Activated CD8-positive, alpha-beta memory T cell treated with anti-CD3 and anti-CD28 coated beads, Interleukin-2, amount 50 U/mL, for 4 hours (primary cell): ENCODE data around the gene SFT2D2.

Source experiments
- DNase-seq: peaks from one replicate; pipeline ENCODE4 v3.0.0-alpha.2; 2020

Gene SFT2D2

DNA sequence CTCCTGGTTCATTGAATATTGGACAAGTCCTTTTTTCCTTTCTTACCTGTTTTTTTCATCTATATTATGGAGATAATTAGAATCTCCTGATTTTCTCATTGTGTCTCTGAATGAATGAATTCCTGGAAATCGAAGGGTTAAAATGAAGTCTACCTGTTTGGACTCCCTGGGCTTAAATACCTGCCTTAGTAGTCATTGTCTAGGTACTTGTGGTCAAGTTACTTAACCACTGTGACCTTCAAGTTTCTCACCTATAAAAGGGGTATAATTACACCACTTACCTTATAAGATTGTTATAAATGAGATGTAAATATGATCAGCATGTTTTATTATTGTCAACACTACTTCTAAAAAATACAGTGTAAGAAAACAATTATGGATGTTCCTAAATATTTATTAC is 45.8 kb downstream of the SFT2D2 start:
- no peak for DNase-seq

DNA sequence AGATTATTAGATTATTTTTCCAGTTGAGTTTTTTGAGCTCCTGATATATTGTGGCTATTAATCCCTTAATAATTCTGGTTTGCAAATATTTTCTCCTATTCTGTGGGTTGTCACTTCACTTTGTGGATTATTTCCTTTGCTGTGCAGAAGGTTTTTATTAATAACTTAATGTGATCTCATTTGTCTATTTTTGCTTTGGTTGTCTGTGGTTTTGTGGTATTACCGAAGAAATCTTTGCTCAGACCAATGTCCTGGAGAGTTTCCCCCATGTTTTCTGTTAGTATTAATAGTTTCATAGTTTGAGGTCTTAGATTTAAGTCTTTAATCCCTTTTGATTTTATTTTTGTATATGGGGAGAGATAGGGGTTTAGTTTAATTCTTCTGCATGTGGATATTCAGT is 47.8 kb downstream of the SFT2D2 start:
- no peak for DNase-seq

DNA sequence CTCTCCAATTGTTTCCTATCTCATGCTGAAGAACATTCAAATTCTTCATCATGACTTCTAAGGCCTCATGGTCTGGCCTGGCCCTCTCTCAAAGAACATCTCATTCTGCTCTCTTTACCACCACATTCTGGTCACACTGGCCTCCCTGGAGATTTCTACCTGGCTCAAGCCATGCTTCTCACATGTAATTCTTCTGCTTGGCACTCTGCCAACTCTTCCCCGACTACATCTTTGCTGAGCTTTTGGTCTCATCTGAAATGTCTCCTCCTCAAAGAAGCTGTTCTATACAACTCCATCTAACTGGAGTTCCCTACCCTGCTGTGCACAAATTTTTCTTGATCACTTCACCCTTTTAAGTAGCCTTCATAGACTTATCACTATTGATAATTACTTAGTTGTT is 53.4 kb downstream of the SFT2D2 start:
- DNase-seq = no peak

DNA sequence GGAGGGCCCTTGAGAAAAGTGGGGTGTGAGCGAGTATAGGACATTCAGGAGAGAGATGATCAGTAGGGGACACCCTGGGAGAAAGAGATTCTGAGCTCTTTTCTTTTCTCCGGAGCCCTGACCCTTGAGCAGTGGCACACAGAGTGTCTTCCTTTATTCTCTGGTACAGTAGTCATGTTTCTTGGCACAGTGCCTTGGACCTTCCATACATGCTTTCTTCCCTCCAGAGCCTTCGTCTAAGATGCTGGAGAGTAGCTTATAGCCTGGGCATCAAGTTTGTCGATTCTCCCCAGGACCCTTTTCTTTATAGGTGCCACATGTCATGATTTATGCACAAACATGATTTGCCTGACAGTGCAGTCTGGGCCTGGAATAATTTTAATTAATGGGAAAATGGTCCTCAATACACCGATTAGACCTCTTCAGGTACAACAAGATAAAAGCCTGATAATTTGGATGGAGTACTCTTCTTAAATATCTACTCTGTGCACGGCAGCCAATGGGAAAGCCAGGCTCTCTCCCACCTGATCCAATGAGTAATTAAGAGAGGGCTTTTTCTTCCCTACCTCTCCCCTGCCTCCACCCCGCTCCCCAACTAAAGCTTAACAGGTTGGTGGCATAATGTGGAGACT is 54.6 kb downstream of the SFT2D2 start, which contains the start of gene TBX19:
TBX19 (plus strand) TSS at position 582 of the 632 bp plus-strand sequence. CDS start 214 bp downstream, outside the sequence.
- no peak for DNase-seq

DNA sequence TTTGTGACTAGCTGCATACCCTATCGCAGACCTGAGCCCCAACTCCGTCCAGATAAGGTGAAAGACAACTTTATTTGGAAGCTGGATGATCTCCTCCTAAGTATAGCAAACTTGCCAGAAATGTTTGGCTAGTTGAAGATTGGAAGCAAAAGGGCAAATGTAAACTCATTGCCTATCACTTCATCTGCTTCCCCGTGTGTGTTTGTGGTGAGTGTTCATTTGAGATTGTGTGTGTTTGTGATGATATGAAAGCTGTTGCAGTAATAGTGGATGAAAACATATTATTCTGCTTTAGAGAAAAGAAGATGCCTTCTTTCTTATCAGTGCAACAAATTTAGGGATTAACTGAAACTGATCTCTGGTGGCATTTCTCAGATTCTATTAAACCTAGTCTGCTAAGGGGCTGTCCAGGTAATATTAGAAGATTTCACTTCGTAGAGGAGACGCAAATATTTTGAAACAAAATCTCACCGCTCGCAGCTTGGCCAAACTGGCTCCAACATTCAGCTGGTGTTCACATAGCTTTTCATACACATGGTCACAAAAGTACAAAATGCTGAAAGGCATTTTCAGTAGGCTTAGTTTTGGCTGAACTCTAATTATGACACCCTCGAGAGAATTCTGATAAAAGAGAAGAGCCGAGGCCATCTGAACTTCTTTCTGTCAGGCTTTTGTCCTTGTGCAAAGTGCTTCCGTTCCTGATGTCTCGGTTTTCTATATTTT is 56.0 kb downstream of the SFT2D2 start:
- DNase-seq = no peak

DNA sequence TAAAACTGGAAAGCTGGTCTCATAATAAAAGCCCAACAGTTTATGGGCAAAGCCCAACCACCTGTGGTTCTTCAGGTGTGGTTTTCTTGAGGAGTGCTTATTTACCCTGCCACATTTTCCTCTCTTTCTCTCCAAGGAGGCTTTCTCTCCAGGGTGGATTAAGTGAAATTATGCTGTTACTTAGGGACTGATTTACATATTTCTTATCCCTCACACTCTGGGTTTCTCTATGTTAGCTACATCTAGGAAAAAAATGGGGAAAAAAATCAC is 59.7 kb downstream of the SFT2D2 start:
- no peak for DNase-seq

DNA sequence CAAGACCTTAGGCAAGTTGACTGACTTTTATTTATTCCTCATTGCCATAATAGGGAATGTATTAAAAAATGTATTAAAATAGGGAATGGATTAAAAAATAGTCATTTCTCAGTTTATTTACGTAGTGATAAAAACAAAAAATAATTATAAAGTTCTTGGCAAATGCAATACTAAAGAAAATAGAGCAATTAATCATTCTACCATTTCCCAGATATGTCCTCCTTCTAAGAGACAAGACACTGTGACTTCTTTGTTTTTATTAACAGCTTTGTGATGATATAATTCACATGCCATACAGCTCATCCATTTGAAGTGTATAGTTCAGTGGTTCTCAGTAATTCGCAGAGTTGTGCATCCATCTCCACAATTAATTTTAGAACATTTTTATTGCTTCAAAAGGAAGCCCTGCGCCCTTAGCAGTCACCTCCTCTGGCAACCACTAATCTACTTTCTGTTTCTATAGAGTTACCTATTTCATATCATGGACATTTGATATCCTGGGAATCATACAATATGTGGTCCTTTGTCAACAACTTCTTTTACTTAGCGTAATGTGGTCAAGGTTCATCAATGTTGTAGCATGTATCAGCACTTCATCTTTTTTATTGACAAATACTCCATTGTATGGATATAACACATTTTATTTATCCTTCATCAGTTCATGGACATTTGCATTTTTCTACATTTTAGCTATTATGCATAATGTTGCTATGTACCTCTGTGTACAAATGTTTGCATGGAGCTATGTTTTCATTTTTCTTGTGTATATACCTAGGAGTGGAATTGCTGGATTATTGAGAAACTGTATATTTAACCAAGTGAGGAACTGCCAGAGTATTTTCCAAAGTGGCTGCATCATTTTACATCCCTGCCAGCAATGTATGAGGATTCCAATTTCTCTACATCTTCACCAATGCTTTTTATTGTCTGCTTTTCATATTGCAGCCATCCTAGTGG is 60.4 kb downstream of the SFT2D2 start:
- no peak for DNase-seq

DNA sequence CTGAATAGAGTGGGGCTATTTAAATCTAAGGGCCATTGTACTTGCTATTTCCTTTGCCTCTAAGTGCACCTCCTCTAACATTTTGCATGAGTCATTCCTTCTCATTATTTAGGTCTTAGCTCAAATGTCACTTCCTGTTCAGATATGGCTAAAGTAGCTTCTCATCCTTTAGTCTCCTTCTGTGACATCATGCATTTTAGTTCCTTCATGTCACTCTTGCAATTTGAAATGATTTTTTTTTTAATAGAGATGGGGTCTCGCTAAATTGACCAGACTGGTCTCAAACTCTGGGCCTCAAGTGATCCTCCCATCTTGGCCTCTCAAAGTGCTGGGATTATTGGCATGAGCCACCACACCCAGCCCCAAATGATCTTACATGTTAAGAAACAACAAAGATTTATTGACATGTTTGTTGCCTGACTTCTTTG is 61.4 kb downstream of the SFT2D2 start:
- no peak for DNase-seq

DNA sequence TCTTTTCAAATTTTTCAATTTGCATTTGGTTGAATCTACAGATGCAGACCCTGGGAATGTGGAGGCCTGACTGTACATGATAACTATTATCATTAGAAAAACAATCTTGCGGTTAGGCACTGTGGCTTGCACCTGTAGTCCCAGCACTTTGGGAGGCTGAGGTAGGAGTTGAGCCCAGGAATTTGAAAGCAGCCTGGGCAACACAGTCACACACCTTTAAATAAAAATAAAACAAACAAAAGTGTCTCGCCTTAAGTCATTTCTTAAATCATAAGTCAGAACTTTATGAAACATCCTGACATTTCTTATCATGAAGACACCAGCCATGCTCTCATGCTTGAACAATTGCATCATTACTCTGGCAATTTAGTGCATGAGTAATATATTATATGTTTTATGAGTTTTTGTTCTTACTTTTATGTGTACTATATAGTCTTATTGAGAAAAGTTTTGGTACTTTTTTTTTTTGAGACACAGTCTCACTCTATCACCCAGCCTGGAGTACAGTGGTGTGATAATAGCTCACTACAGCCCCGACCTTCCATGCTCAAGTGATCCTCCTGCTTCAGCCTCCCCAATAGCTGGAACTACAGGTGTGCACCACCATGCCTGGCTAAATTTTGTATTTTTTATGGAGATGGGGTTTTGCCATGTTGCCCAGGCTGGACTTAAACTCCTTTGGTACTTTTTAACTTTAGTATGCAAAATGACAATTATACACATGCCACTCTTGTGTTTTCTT is 62.7 kb downstream of the SFT2D2 start:
- DNase-seq = no peak

DNA sequence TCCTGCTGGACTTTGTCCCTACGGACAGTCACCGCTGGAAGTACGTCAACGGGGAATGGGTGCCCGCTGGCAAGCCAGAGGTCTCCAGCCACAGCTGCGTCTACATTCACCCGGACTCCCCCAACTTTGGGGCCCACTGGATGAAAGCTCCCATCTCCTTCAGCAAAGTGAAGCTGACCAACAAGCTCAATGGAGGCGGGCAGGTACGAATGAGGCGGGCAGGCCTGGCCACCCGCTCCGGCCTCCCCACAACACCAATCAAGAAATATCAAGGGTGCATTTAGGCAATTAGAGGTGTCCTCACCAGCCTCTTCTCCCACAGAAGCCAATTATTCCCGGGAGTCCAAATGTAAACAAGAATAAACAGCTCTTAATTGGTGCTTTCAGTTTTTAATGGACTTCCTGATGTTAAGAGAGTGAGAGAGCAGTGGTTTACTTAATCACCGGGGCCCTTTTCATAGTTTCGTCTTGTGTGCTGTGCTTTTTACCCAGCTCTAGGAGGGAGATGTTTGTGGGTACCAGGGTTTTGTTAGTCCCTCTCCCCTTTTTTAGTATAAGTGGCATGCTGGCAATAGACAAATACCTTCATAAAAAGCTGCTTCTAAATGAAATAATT is 65.5 kb downstream of the SFT2D2 start:
- no peak for DNase-seq

DNA sequence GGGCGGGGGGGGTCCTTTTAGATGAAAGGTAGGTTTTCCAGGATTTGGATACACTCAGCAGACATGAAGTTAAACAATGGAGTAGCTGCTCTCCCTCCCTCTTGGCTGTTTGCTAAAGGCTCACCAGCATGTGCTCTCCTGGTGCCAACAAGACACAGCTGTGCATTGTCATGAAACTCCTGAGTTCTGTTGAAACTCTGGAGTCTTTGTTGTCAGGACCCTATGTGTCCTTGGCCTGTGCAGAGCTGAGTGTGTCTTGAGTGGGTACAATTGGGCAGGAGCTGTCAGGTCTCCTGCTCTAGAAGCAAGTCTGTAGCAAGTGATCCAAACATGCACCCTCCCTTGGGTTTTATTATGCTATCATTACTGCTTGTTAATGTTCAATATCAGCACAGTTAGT is 67.6 kb downstream of the SFT2D2 start:
- DNase-seq = no peak

DNA sequence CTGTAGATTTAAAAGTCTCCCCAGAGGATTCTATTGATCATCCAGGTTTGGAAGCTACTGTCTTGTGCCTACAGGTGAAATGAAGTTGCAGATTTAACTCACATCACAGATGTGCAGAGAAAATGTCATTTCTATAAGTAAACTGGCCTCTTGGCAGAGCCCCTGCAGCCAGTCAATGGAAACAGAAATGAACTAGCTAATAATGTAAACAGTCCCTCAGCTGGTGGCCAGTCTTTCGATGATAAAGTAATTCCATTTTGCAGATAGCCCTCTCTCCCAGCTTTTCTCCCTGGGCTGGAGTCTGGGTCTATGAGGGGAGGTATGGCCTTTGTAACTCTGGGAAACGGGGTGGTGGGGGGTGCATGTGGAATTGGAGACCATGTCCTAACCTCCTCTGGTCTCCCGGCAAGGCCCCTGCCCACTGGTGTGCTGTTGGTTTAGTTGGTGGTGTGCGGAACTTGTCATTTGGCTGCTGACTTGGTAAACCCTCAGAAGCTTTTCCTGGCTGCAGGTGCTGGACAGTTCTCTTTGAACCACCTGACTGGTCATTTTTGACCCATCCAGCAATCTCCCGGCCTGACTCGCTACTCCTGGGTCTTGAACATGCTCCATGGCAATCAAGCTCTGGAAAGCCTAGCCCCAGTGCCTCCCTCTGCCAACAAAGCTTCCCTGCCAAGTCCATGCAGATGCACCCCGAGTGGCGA is 69.8 kb downstream of the SFT2D2 start:
- DNase-seq = no peak

DNA sequence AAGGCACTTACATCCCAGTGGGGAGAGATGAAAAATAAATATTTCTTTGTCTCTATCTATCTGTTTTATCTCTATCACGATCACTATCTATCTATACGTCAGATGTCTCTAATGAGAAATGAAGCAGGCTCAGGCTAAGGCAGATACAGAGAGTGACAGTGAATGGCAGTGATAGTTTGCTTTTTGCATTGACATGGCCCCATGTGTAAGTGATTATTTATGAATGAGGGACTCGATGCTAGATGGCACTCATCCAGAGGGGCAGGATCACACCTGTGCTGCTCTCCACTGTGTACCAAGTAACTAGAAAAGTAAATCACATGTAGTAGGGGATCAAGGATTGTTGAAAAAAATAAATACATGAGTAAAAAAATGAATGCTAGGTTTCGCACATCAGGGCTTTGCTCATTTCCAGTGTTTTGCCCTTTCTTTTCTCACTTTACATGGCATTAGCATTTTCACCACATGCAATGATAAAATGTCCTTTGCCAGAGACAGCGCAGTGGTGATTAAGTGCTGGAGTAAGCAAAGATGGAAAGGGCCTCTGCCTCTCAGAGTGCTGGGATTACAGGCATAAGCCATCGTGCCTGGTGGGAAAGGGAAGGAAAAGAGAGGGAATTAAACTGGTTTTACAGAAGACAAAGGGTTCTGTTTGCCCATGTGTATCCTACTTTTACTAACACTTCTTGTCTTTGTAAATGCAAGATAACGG is 71.4 kb downstream of the SFT2D2 start:
- no peak for DNase-seq

DNA sequence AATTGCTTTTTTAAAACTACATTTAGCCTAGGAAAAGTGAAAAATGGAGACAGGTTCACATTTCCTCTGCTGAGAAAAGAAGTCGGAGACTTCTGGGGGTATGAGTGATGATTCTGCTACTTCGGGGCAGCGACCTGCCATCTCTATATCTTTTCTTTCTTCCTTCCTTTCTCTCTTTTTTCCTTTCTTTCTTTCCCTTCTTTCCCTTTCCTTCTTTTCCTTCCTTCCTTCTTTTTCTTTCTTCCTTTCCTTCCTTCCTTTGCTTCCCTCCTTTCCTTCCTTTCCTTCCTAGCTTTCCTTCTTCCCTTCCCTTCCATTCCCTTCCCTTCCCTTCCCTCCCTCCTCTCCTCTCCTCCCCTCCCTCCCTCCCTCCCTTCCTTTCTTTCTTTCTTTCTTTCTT is 72.6 kb downstream of the SFT2D2 start:
- DNase-seq = no peak

DNA sequence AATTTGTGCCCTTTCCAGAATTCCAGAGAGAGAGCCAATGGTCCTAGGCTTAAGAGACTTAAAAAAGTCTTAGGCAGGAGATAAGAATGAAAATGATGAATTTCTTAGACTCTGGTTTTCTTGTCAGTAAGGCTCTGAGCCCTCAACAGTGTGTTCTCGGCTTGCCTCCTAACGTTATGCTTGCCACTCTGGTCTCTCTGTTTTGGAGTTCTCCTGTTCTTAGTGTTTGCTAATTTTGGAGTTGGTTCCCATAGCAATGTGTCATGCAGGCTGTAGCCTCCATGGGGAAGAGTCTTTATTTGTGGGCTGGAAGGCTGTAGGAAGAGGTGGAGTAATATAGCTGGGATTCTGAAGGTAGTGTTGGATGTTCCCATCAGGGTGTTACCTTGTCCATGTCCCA is 74.8 kb downstream of the SFT2D2 start:
- no peak for DNase-seq

DNA sequence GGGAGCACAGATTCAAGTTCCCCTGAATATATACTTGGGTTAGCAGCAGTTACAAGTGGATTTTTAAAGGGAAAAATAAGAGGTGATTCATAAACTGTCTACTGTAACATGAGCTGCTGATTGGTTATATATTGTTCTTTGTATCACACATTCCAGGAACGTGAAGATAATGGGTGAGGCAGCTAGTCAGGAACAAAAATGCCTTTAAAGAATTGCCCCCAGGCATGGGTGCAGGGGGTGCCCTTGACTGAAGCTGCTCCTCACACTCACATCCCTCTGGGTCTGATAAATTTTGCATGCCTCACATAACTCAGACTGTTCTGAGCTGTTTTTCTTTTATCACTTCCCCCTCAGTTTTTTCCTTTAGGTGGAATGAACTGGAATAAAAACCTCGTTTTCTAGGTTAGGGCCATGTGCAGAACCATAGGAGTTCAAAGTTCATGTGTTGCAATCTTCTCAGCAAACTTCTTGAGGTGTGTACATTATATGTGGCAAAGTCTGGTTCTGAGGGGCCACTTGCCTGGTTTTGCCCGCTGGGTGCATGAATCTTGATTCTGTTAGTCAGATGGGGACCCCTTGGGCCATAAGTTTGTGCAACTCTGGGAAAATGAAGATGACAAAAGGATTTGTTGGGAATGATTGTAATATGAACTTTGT is 76.0 kb downstream of the SFT2D2 start:
- DNase-seq = no peak
